Ascending aorta (tissue), 2 donors: ENCODE data around the gene ADAMTS17. TPM values are rescaled to one million over a fixed set of nuclear protein-coding genes. Genes with fewer than 3 reads are reported as not detected.

Source experiments
- DNase-seq, 2 donors: peaks; one replicate each; pipeline ENCODE4 v3.0.0-alpha.2; 2019; ENCODE audit warnings: low spot score in 2 of 2
- H3K27ac ChIP-seq, 2 donors: fragments of 200-600 bp; sonication (generic); one replicate each; pipeline ENCODE4 v1.5.1; 2016 to 2017; ENCODE audit warnings: mild to moderate bottlenecking in 1 of 2
- H3K27me3 ChIP-seq: fragments of 200-600 bp; sonication (generic); one replicate; pipeline ENCODE4 v1.5.1; 2017
- H3K36me3 ChIP-seq, 2 donors: fragments of 200-600 bp; sonication (generic); one replicate each; pipeline ENCODE4 v1.5.1; 2016
- H3K4me1 ChIP-seq, 2 donors: fragments of 200-600 bp; sonication (generic); one replicate each; pipeline ENCODE4 v1.5.1; 2016 to 2017; ENCODE audit warnings: mild to moderate bottlenecking in 1 of 2
- H3K4me3 ChIP-seq, 2 donors: fragments of 200-600 bp; sonication (generic); one replicate each; pipeline ENCODE4 v1.5.1; 2016 to 2017; ENCODE audit warnings: mild to moderate bottlenecking in 1 of 2
- H3K9me3 ChIP-seq, 2 donors: fragments of 200-600 bp; sonication (generic); one replicate each; pipeline ENCODE4 v1.5.1; 2016
- intact Hi-C: fragments of 100-400 bp; cut with DNase I; formaldehyde crosslinking; loops from one replicate; pipeline ENCODE4 v1.15.1; 2023
- total RNA-seq: library from RNA; depleted of rRNA; stranded (reverse); fragments of >200 nt; gene quantifications from one replicate; pipeline ENCODE4 v1.1.0, GENCODE V29; 2016
- TF ChIP-seq, protein P1 (sequence below), 3 experiments: fragments of 200-600 bp in 2 of 3; fragments of 450-650 bp in 1 of 3; sonication (generic) in 2 of 3; IDR thresholded peaks; one replicate each; pipeline ENCODE4 v1.5.1; 2016 to 2019; ENCODE audit warnings: antibody characterized with exemption in 3 of 3, mild to moderate bottlenecking in 1 of 3, moderate library complexity in 1 of 3

The ADAMTS17 gene
- total RNA-seq, 1 donor from 2014 or later: 2.8 TPM

DNA sequence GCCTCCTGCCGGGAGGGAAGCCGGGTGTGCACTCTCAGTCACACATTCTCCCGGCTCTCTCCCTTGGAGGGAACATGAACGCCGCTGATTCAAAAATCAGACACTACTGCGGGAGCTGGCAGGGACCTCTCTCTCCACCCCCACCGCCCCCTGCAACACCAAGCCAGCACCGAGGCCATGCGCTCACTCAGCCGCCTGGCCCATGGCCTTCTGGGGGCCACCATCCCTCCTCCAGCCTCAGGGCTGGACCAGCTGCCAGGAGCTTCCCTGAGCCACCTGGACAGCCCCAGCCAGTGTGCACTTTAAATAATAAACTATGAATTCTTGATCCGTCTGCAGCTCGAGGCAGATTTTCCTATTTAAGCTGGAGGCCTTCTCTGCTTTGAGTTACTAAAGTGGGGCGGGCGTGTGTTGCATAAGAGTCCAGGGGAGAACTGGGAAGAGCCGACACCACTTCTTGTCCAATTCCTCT is 30.6 kb downstream of the ADAMTS17 start:
- no peaks in the 10 kb centered on the region for H3K27me3 ChIP-seq
- peaks cover 0 to 5% of the 10 kb centered on the region in 2 donors for H3K9me3 ChIP-seq
- no peaks in the 10 kb centered on the region for H3K36me3 ChIP-seq
- H3K4me1 ChIP-seq: peaks cover 0 to 27% of the 10 kb centered on the region in 2 donors
- TF ChIP-seq, protein P1, sequence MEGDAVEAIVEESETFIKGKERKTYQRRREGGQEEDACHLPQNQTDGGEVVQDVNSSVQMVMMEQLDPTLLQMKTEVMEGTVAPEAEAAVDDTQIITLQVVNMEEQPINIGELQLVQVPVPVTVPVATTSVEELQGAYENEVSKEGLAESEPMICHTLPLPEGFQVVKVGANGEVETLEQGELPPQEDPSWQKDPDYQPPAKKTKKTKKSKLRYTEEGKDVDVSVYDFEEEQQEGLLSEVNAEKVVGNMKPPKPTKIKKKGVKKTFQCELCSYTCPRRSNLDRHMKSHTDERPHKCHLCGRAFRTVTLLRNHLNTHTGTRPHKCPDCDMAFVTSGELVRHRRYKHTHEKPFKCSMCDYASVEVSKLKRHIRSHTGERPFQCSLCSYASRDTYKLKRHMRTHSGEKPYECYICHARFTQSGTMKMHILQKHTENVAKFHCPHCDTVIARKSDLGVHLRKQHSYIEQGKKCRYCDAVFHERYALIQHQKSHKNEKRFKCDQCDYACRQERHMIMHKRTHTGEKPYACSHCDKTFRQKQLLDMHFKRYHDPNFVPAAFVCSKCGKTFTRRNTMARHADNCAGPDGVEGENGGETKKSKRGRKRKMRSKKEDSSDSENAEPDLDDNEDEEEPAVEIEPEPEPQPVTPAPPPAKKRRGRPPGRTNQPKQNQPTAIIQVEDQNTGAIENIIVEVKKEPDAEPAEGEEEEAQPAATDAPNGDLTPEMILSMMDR (IDR thresholded peaks at IDR 0.05): no peak
- H3K27ac ChIP-seq: peak overlapping the region; percentile 44 to 57
- H3K4me3 ChIP-seq: peak overlapping the region in 1 of 2 donors; percentile 34
- intact Hi-C loops: no loop called here
- no peak for DNase-seq

DNA sequence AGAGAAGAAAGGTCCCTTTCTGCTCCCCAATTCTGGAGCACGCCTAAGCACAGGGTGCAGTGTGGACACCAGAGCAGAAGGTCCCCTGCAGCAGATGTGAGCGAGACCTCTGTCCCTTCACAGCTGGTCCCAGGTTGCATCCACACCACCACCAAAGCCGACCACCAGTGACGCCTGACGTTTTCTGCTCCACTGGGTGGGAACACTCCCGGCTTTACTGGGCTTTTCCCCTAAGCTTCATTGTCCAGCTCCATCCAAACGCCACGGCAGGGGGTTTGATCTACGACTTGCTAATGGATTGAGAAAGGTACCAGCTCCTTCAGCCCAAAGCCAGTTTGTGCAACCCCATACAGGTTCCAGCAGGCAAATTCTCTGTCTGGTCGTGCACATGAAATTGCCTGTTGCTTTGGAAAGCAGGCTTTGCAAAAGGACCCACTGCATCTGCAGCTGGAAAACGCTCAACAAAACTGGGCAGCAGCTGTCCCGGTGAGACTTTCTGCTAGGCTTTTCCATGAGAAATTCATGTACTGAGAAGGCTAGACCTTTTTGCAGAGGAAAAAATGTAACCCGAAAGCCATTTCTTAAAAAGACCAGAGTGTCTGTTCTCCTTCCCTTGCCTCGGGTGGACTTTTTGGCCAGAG is 31.1 kb downstream of the ADAMTS17 start:
- intact Hi-C loops: no loop called here
- H3K9me3 ChIP-seq: peaks cover 0 to 5% of the 10 kb centered on the region in 2 donors
- H3K36me3 ChIP-seq: no peaks in the 10 kb centered on the region
- no peaks in the 10 kb centered on the region for H3K27me3 ChIP-seq
- peak overlapping the region; percentile 44 to 57 for H3K27ac ChIP-seq
- TF ChIP-seq, protein P1 (IDR thresholded peaks at IDR 0.05): no peak
- H3K4me3 ChIP-seq: peak overlapping the region in 1 of 2 donors; percentile 34
- DNase-seq: no peak
- H3K4me1 ChIP-seq: peaks cover 0 to 27% of the 10 kb centered on the region in 2 donors

DNA sequence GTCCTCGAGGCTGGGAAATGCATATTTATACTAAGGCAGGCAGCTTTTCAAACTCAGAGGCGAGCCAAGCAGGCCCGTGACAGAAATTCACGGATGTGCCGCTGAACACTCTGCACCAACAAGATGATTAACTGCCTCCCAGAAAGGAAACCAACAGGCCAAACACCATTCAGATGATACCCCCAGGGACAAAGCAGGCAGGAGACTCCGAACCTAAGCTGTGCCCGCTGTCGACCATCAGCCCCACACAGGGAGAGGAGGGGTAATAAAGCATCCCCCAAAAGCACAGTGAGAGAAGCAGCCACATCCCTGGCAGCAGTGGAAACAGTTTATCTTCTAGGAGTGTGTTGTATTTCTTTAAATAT is 31.8 kb downstream of the ADAMTS17 start:
- Histone ChIP-seq H3K9me3 (peaks cover 0 to 5% of the 10 kb centered on the region in 2 donors), H3K27ac (no peak overlapping the region), H3K36me3 (no peaks in the 10 kb centered on the region), H3K4me3 (no peak overlapping the region), H3K4me1 (peaks cover 0 to 27% of the 10 kb centered on the region in 2 donors), H3K27me3 (no peaks in the 10 kb centered on the region)
- intact Hi-C loops: no loop called here
- no peak for DNase-seq
- TF ChIP-seq, protein P1 (IDR thresholded peaks at IDR 0.05): no peak

DNA sequence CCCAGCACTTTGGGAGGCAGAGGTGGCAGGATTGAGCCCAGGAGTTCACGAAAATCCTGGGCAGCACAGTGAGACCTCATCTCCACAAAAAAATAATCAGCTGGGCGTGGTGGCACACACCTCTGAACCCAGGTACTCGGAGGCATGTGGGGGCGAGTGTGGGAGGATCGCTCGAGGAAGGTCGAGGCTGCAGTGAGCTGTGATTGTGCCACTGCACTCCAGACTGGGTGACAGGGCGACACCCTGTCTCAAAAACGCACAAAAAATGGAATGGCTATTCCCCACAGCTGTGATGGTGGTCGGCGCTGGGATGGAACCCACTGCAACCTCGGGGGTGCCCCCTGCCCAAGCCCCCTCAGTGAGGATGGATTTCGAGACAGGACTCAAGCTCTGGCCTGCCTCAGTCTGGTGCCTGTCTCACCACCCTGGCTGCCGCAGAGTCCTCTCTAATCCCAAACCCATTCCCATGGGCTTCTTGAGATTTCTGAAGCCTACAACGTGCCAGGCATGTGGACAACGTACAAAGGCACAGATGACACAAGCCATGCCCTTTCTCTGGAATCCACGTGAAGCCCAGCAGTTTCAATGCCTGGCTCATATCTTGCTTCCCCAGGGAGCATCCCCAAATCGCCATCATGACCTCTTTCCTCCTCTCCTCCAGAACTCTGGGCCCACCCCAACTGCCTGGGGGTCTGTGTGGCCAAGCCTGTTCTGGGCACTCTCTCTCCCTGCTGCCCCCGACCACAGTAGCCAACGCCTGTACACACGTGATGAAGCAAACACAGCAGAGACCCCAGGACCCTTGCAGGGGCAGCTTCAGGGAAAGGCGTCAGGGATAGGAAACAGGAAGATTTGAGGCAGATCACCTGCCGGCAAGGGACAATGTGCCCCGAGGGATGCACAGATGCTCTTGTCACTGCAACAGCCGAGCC is 32.4 kb downstream of the ADAMTS17 start:
- intact Hi-C loops: loop anchor here (5.0 kb wide), 1 partner anchor 67 kb away; no protein-coding TSS in a partner anchor

DNA sequence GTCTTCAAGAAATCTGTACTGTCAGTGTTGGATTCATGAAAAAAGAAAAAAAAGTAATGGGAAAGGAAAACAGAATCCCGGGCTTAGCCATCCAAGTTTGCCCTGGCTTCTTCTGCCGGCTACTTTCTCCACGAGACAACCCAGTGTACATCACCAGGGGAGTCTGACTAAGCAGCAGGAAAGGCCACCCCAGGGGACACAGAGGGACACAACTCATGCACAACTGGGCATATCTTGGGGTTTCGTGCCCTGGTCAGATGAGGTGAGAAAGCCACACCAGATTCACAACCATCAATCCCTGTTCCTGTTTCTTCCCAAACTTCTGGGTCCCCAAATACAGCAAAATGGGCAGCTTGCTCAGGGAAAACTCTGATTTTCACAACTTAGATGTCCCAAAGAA is 33.2 kb downstream of the ADAMTS17 start:
- Histone ChIP-seq H3K27me3 (no peaks in the 10 kb centered on the region), H3K36me3 (no peaks in the 10 kb centered on the region), H3K4me3 (peak overlapping the region; percentile 18 to 60), H3K27ac (peak overlapping the region; percentile 57 to 59), H3K4me1 (peaks cover 0 to 27% of the 10 kb centered on the region in 2 donors), H3K9me3 (peaks cover 0 to 5% of the 10 kb centered on the region in 2 donors)
- no peak for DNase-seq
- TF ChIP-seq, protein P1 (IDR thresholded peaks at IDR 0.05): no peak
- intact Hi-C loops: loop anchor here (5.0 kb wide), 1 partner anchor 66 kb away; no protein-coding TSS in a partner anchor

More for the DNA sequence above, 32.4 kb downstream of the ADAMTS17 start:
- Histone ChIP-seq H3K27ac (peak overlapping the region in 1 of 2 donors; percentile 59), H3K9me3 (peaks cover 0 to 5% of the 10 kb centered on the region in 2 donors), H3K4me3 (peak overlapping the region in 1 of 2 donors; percentile 60), H3K4me1 (peaks cover 0 to 27% of the 10 kb centered on the region in 2 donors), H3K36me3 (no peaks in the 10 kb centered on the region), H3K27me3 (no peaks in the 10 kb centered on the region)
- TF ChIP-seq, protein P1 (IDR thresholded peaks at IDR 0.05): no peak
- no peak for DNase-seq
